H1 (cell line): Measurements from ENCODE around the gene WBP11. TPM values are rescaled to one million over a fixed set of nuclear protein-coding genes. Genes with fewer than 3 reads are reported as not detected.

Experiments
- CTCF ChIA-PET: fragments of 300-600 bp; sonication (Branson Sonifier 250); formaldehyde crosslinking; loops from one replicate; lab custom pipeline; 2021; ENCODE audit not compliant: partially characterized antibody; lab: Charles Lee
- POLR2A ChIA-PET: fragments of 300-600 bp; sonication (Branson Sonifier 250); formaldehyde crosslinking; loops from one replicate; lab custom pipeline; 2021; ENCODE audit warnings: inconsistent platforms; ENCODE audit not compliant: partially characterized antibody; lab: Charles Lee
- DNase-seq, 2 experiments: peaks; one replicate each; pipeline versions ENCODE4 v3.0.0 to v3.0.0-alpha.2; 2010 to 2022; ENCODE audit warnings: low spot score in 2 of 2, low read depth in 1 of 2, mixed read lengths in 1 of 2
- FAIRE-seq: peaks from 2 replicates; lab custom pipeline; 2011; peaks lifted over from hg19 to GRCh38; lab: Jason Lieb, UNC
- H2AFZ ChIP-seq: 2 replicates; pipeline ENCODE4 v1.8.1; 2012; ENCODE audit warnings: low read length, inconsistent platforms
- H2AK5ac ChIP-seq: 2 replicates; pipeline ENCODE4 v1.6.1; 2013; ENCODE audit warnings: low read depth, low read length
- H2BK120ac ChIP-seq: replicated peaks from 2 replicates; pipeline ENCODE3; 2013; ENCODE audit warnings: low read depth, low read length, inconsistent platforms
- H2BK12ac ChIP-seq: 2 replicates; pipeline ENCODE4 v1.6.1; 2013; ENCODE audit warnings: low read depth, low read length
- H2BK15ac ChIP-seq: 2 replicates; pipeline ENCODE4 v1.6.1; 2013; ENCODE audit warnings: low read length
- H2BK20ac ChIP-seq: 2 replicates; pipeline ENCODE4 v1.6.1; 2013; ENCODE audit warnings: low read length
- H2BK5ac ChIP-seq: 2 replicates; pipeline ENCODE4 v1.6.1; 2013; ENCODE audit warnings: low read depth, low read length
- H3K14ac ChIP-seq: 2 replicates; pipeline ENCODE4 v1.6.1; 2013; ENCODE audit warnings: inconsistent platforms; ENCODE audit not compliant: insufficient read length
- H3K18ac ChIP-seq: 2 replicates; pipeline ENCODE4 v1.6.1; 2013; ENCODE audit warnings: low read length; ENCODE audit errors: extremely low read depth
- H3K23ac ChIP-seq: 2 replicates; pipeline ENCODE4 v1.6.1; 2013; ENCODE audit warnings: inconsistent platforms; ENCODE audit not compliant: insufficient read length
- H3K23me2 ChIP-seq: 2 replicates; pipeline ENCODE4 v1.6.1; 2013; ENCODE audit warnings: low read depth, low read length
- H3K27ac ChIP-seq: 2 replicates; pipeline ENCODE4 v1.6.1; 2011; ENCODE audit warnings: low read depth, low read length, inconsistent platforms
- H3K27me3 ChIP-seq, 4 experiments: replicated peaks in 1 of 4; 1 replicate in 1 of 4; 2 replicates in 3 of 4; pipeline versions ENCODE4 v1.6.1 to v1.8.1; 2011 to 2013; ENCODE audit warnings: low read length in 3 of 4, mild to moderate bottlenecking in 3 of 4, inconsistent platforms in 2 of 4, mixed read lengths in 2 of 4, moderate library complexity in 1 of 4; ENCODE audit not compliant: control insufficient read depth in 3 of 4, insufficient read depth in 3 of 4; ENCODE audit errors: extremely low read depth in 1 of 4
- H3K36me3 ChIP-seq, 4 experiments: 2 replicates each; pipeline versions ENCODE4 v1.6.1 to v1.8.1; 2011 to 2013; ENCODE audit warnings: mild to moderate bottlenecking in 4 of 4, low read length in 3 of 4, moderate library complexity in 2 of 4, control low read depth in 1 of 4, inconsistent platforms in 1 of 4; ENCODE audit not compliant: insufficient read depth in 4 of 4, control insufficient read depth in 2 of 4
- H3K4ac ChIP-seq: replicated peaks from 2 replicates; pipeline ENCODE3; 2013; ENCODE audit warnings: low read length, low read depth, mixed read lengths, inconsistent platforms; ENCODE audit not compliant: insufficient read length
- H3K4me1 ChIP-seq, 4 experiments: replicated peaks in 1 of 4; 1 replicate in 1 of 4; 2 replicates in 3 of 4; pipeline versions ENCODE4 v1.6.1 to v1.8.1; 2011 to 2013; ENCODE audit warnings: low read length in 3 of 4, inconsistent platforms in 2 of 4, mixed read lengths in 1 of 4; ENCODE audit not compliant: insufficient read depth in 4 of 4, control insufficient read depth in 3 of 4
- H3K4me2 ChIP-seq, 2 experiments: 2 replicates each; pipeline versions ENCODE4 v1.6.1 to v1.8.1; 2011 to 2013; ENCODE audit warnings: low read depth in 2 of 2, low read length in 2 of 2, control low read depth in 1 of 2, inconsistent platforms in 1 of 2, mild to moderate bottlenecking in 1 of 2; ENCODE audit not compliant: insufficient read depth in 1 of 2
- H3K4me3 ChIP-seq, 4 experiments: fragments of 200-600, 300-600 bp in 1 of 4; sonication (generic), shearing (Covaris generic), sonication (Bioruptor Twin) in 1 of 4; 2 replicates each; pipeline versions ENCODE4 v1.5.1 to v1.8.1; 2011 to 2016; ENCODE audit warnings: low read length in 4 of 4, low read depth in 3 of 4, control low read depth in 2 of 4, inconsistent platforms in 2 of 4, mild to moderate bottlenecking in 2 of 4, mixed read lengths in 1 of 4, moderate library complexity in 1 of 4; ENCODE audit not compliant: insufficient read depth in 2 of 4; ENCODE audit errors: extremely low read depth in 1 of 4
- H3K56ac ChIP-seq: replicated peaks from 2 replicates; pipeline ENCODE3; 2013; ENCODE audit warnings: low read depth, mild to moderate bottlenecking, mixed read lengths, low read length, inconsistent platforms; ENCODE audit not compliant: insufficient read length
- H3K79me1 ChIP-seq: 2 replicates; pipeline ENCODE4 v1.6.1; 2013; ENCODE audit warnings: low read depth, low read length, control low read depth
- H3K79me2 ChIP-seq, 2 experiments: 2 replicates each; pipeline versions ENCODE4 v1.6.1 to v1.8.1; 2012 to 2013; ENCODE audit warnings: low read length in 2 of 2, mild to moderate bottlenecking in 2 of 2, inconsistent platforms in 1 of 2; ENCODE audit not compliant: insufficient read depth in 2 of 2, control insufficient read depth in 1 of 2
- H3K9ac ChIP-seq, 4 experiments: replicated peaks in 1 of 4; 1 replicate in 1 of 4; 2 replicates in 3 of 4; pipeline versions ENCODE4 v1.6.1 to v1.8.1; 2011 to 2013; ENCODE audit warnings: low read depth in 3 of 4, low read length in 3 of 4, control low read depth in 2 of 4, mild to moderate bottlenecking in 2 of 4, moderate library complexity in 2 of 4, inconsistent platforms in 1 of 4; ENCODE audit errors: extremely low read depth in 1 of 4
- H3K9me3 ChIP-seq, 2 experiments: 2 replicates each; pipeline versions ENCODE4 v1.6.1 to v1.8.1; 2012 to 2013; ENCODE audit warnings: mild to moderate bottlenecking in 2 of 2, moderate library complexity in 2 of 2, control low read depth in 1 of 2, inconsistent platforms in 1 of 2, low read depth in 1 of 2, low read length in 1 of 2, mixed read lengths in 1 of 2; ENCODE audit not compliant: insufficient read depth in 2 of 2
- H4K20me1 ChIP-seq, 2 experiments: replicated peaks in 1 of 2; 2 replicates each; pipeline versions ENCODE3 to v1.8.1; 2011 to 2013; ENCODE audit warnings: inconsistent platforms in 2 of 2, low read length in 2 of 2, mild to moderate bottlenecking in 1 of 2; ENCODE audit not compliant: insufficient read depth in 2 of 2, control insufficient read depth in 1 of 2
- H4K5ac ChIP-seq: 2 replicates; pipeline ENCODE4 v1.6.1; 2013; ENCODE audit warnings: low read length, low read depth, mixed read lengths, inconsistent platforms; ENCODE audit not compliant: insufficient read length
- H4K8ac ChIP-seq: 2 replicates; pipeline ENCODE4 v1.8.0; 2013; ENCODE audit warnings: mild to moderate bottlenecking, moderate library complexity, low read length, inconsistent platforms; ENCODE audit not compliant: insufficient read depth; ENCODE audit errors: extremely low read depth
- H4K91ac ChIP-seq: replicated peaks from 2 replicates; pipeline ENCODE3; 2013; ENCODE audit warnings: low read length, mixed read lengths, inconsistent platforms; ENCODE audit not compliant: insufficient read length
- BACH1 ChIP-seq: IDR thresholded peaks from 2 replicates; pipeline ENCODE4 v1.6.1; 2012; ENCODE audit warnings: low read length, improper control_type of control experiment
- CTCF ChIP-seq, 3 experiments: IDR thresholded peaks; 1 replicate in 2 of 3; 2 replicates in 1 of 3; pipeline versions ENCODE4 v1.5.1 to v1.6.1; 2011; ENCODE audit warnings: low read length in 3 of 3, mild to moderate bottlenecking in 3 of 3, inconsistent platforms in 2 of 3, low read depth in 1 of 3, moderate library complexity in 1 of 3; ENCODE audit not compliant: insufficient read depth in 1 of 3; ENCODE audit errors: control extremely low read depth in 1 of 3
- GABPA ChIP-seq: IDR thresholded peaks from 2 replicates; pipeline ENCODE4 v1.6.1; 2011; ENCODE audit warnings: mild to moderate bottlenecking, low read length, moderate library complexity, borderline replicate concordance; ENCODE audit not compliant: insufficient read depth
- MAFK ChIP-seq: IDR thresholded peaks from 2 replicates; pipeline ENCODE4 v1.6.1; 2012; ENCODE audit warnings: low read depth, mild to moderate bottlenecking, improper control_type of control experiment, low read length
- RAD21 ChIP-seq, 2 experiments: IDR thresholded peaks in 1 of 2; conservative IDR thresholded peaks in 1 of 2; 2 replicates each; pipeline ENCODE4 v1.6.1; 2011; ENCODE audit warnings: low read depth in 2 of 2, low read length in 2 of 2, improper control_type of control experiment in 1 of 2, inconsistent platforms in 1 of 2, mild to moderate bottlenecking in 1 of 2, moderate library complexity in 1 of 2
- SRF ChIP-seq: IDR thresholded peaks from 2 replicates; pipeline ENCODE4 v1.6.1; 2011; ENCODE audit warnings: mild to moderate bottlenecking, low read depth, low read length, moderate library complexity
- TCF12 ChIP-seq: IDR thresholded peaks from 2 replicates; pipeline ENCODE4 v1.6.1; 2011; ENCODE audit warnings: low read depth, mild to moderate bottlenecking, low read length
- WGBS, 2 experiments: shearing (Covaris generic) in 1 of 2; methylation state at CpG; one replicate each; pipeline versions ENCODE4 v1.1.6 to v1.1.7; 2013 to 2015; ENCODE audit warnings: low lambda C conversion rate in 2 of 2, mixed read lengths in 2 of 2, inconsistent platforms in 1 of 2, low coverage in 1 of 2, missing lambda C conversion rate in 1 of 2; ENCODE audit not compliant: insufficient replicate concordance in 2 of 2, insufficient coverage in 1 of 2, insufficient read length in 1 of 2; ENCODE audit errors: extremely low coverage in 1 of 2, missing lambda C conversion rate in 1 of 2; 5-methylcytosine and 5-hydroxymethylcytosine counted together
- polyA plus RNA-seq, 7 experiments: library from polyadenylated mRNA; depleted of rRNA in 3 of 7; stranded (reverse) in 5 of 7; unstranded in 2 of 7; fragments of >200 nt in 5 of 7; fragments of 200-250 nt in 2 of 7; gene quantifications; 1 replicate in 5 of 7; 2 replicates in 1 of 7; 4 replicates in 1 of 7; pipeline versions ENCODE4 v1.2.1 to v1.2.3, GENCODE V29; 2011 to 2013; ENCODE audit warnings: missing spikeins in 2 of 7, mixed read lengths in 2 of 7
- total RNA-seq: library from RNA; stranded (reverse); fragmentation: NEBNext Ultra II Directional; extraction: Animal tissue kit (Norgen Biotek cat#: 25700); gene quantifications from 2 replicates; pipeline ENCODE4 v1.2.1, GENCODE V29; 2021

The WBP11 gene
- total and polyA plus RNA-seq, 2 of the 8 experiments (the other 6 are each of a cell fraction or from before 2014, with no cell fraction given), result 22.1 to 134 TPM

- no peak overlapping the region for H2AK5ac ChIP-seq
- no peak overlapping the region for H3K56ac ChIP-seq
- H2BK12ac ChIP-seq, result no peak overlapping the region
- peak in 1 of 2 experiments; percentile 62 for DNase-seq
- no peaks in the 10 kb centered on the region for H3K23me2 ChIP-seq
- H3K36me3 ChIP-seq, result no peaks in the 10 kb centered on the region
- no peak overlapping the region for H3K18ac ChIP-seq
- POLR2A ChIA-PET, result interaction anchor here (0.9 to 6.1 kb wide), 4 partner anchors 14 to 18 kb away, joined by 3 to 69 read pairs (median 5); a partner anchor contains a TSS
- H3K27me3 ChIP-seq, result no peaks in the 10 kb centered on the region
- peaks cover 0 to 6% of the 10 kb centered on the region in 2 experiments; a peak in 1 of 4 replicates for H3K9me3 ChIP-seq
- H2BK120ac ChIP-seq, result no peak overlapping the region
- H3K4me1 ChIP-seq, result peaks cover 0 to 2% (median 0%) of the 10 kb centered on the region in 4 experiments; a peak in 1 of 7 replicates
- no peak overlapping the region for H3K23ac ChIP-seq
- H2AFZ ChIP-seq, result no peak overlapping the region
- H2BK20ac ChIP-seq, result no peak overlapping the region
- TF ChIP-seq RAD21 (IDR thresholded peaks at IDR 0.05 in 1 of 2, conservative IDR thresholded peaks at IDR 0.05 in 1 of 2; ENCODE audit: low read depth in 2 of 2, low read length in 2 of 2) (peak; percentile 19 to 48; a peak in 3 of 4 replicates), CTCF (IDR thresholded peaks at IDR 0.05; ENCODE audit: control extremely low read depth in 1 of 3, insufficient read depth in 1 of 3, low read depth in 1 of 3, low read length in 3 of 3) (peak; percentile 42 to 71 (median 69)), TCF12 (0 out of 2 replicates have a peak, but pooled peaks have one; percentile 44), BACH1 (0 out of 2 replicates have a peak, but pooled peaks have one; percentile 17), SRF (no peak), MAFK (peak; percentile 44; the same call in 1 of the 2 replicates), GABPA (no peak)
- TF ChIP-seq, all 59 proteins: peak for 5
- no peak overlapping the region for H2BK5ac ChIP-seq
- no peaks in the 10 kb centered on the region for H3K79me2 ChIP-seq
- H3K4me3 ChIP-seq, result no peak overlapping the region
- H4K8ac ChIP-seq, result no peak overlapping the region
- H3K9ac ChIP-seq, result no peak overlapping the region
- no peak overlapping the region for H3K14ac ChIP-seq
- peak overlapping the region in 1 of 2 experiments; percentile 10; a peak in 2 of 4 replicates for H3K4me2 ChIP-seq
- H3K79me1 ChIP-seq, result no peaks in the 10 kb centered on the region
- CTCF ChIA-PET, result interaction anchor here (0.5 to 3.4 kb wide), 24 partner anchors 8 to 1535 kb away, joined by 3 to 17 read pairs (median 4); partner anchors contain the start of gene PLBD1
- no peak overlapping the region for H4K5ac ChIP-seq
- H4K91ac ChIP-seq, result no peak overlapping the region
- no peak overlapping the region for H2BK15ac ChIP-seq
- H3K4ac ChIP-seq, result no peak overlapping the region
- WGBS, 2 experiments, result 37% methylated on average over 17 of the region's 17 CpGs; no CpG with 5 or more reads in 1 of the 2 experiments
- no peak overlapping the region for H3K27ac ChIP-seq
- no peaks in the 10 kb centered on the region for H4K20me1 ChIP-seq
- FAIRE-seq, result peak; percentile 95
These were observed 46.7 kb downstream of the WBP11 start for GRCh38 chr12:14756334-14757143.
